Mesenchymal stem cell (in vitro differentiated cells and primary cell): Measurements from ENCODE around the gene GGACT.

Experiments used
- DNase-seq: peaks from one replicate; pipeline ENCODE4 v3.0.0-alpha.2; 2013
- H2AFZ ChIP-seq: one replicate; pipeline ENCODE4 v1.6.1; 2013; ENCODE audit warnings: low read depth, mild to moderate bottlenecking, control low read depth, inconsistent platforms, low read length, moderate library complexity
- H2AK5ac ChIP-seq: 2 replicates; pipeline ENCODE4 v1.6.1; 2013; ENCODE audit warnings: low read length, moderate library complexity, mild to moderate bottlenecking, inconsistent platforms; ENCODE audit not compliant: severe bottlenecking
- H2BK120ac ChIP-seq: one replicate; pipeline ENCODE4 v1.6.1; 2013; ENCODE audit warnings: low read depth, mild to moderate bottlenecking, inconsistent platforms, low read length, moderate library complexity
- H2BK12ac ChIP-seq, 2 experiments: one replicate each; pipeline ENCODE4 v1.6.1; 2013; ENCODE audit warnings: inconsistent platforms in 2 of 2, low read length in 2 of 2, mild to moderate bottlenecking in 2 of 2, moderate library complexity in 2 of 2, control low read depth in 1 of 2
- H2BK15ac ChIP-seq: one replicate; pipeline ENCODE4 v1.6.1; 2013; ENCODE audit warnings: mild to moderate bottlenecking, low read depth, inconsistent platforms; ENCODE audit not compliant: poor library complexity, severe bottlenecking
- H2BK5ac ChIP-seq: 2 replicates; pipeline ENCODE4 v1.6.1; 2013; ENCODE audit warnings: low read depth, mild to moderate bottlenecking, low read length, control low read depth, inconsistent platforms; ENCODE audit not compliant: poor library complexity, severe bottlenecking
- H3K14ac ChIP-seq, 2 experiments: one replicate each; pipeline ENCODE4 v1.6.1; 2013; ENCODE audit warnings: inconsistent platforms in 2 of 2, low read length in 2 of 2, control low read depth in 1 of 2, mild to moderate bottlenecking in 1 of 2, moderate library complexity in 1 of 2
- H3K18ac ChIP-seq, 2 experiments: one replicate each; pipeline ENCODE4 v1.6.1; 2013; ENCODE audit warnings: inconsistent platforms in 2 of 2, low read length in 2 of 2, control low read depth in 1 of 2, low read depth in 1 of 2, mild to moderate bottlenecking in 1 of 2
- H3K23ac ChIP-seq, 2 experiments: one replicate each; pipeline ENCODE4 v1.6.1; 2013; ENCODE audit warnings: inconsistent platforms in 2 of 2, low read length in 2 of 2, mild to moderate bottlenecking in 2 of 2, moderate library complexity in 2 of 2, control low read depth in 1 of 2
- H3K27ac ChIP-seq: 2 replicates; pipeline ENCODE4 v1.5.1; 2013; ENCODE audit warnings: mild to moderate bottlenecking, moderate library complexity, low read length, control low read depth, inconsistent platforms; ENCODE audit not compliant: poor library complexity, severe bottlenecking
- H3K27me3 ChIP-seq, 2 experiments: 2 replicates each; pipeline versions ENCODE4 v1.6.1 to v1.7.0; 2013; ENCODE audit warnings: low read length in 2 of 2, mild to moderate bottlenecking in 2 of 2, moderate library complexity in 2 of 2, control low read depth in 1 of 2, inconsistent platforms in 1 of 2; ENCODE audit not compliant: control insufficient read depth in 1 of 2, insufficient read depth in 1 of 2
- H3K36me3 ChIP-seq, 2 experiments: 2 replicates each; pipeline versions ENCODE4 v1.6.1 to v1.7.0; 2013; ENCODE audit warnings: low read length in 2 of 2, control low read depth in 1 of 2, inconsistent platforms in 1 of 2, low read depth in 1 of 2, mild to moderate bottlenecking in 1 of 2; ENCODE audit not compliant: insufficient read depth in 2 of 2, control insufficient read depth in 1 of 2
- H3K4ac ChIP-seq, 2 experiments: one replicate each; pipeline ENCODE4 v1.6.1; 2013; ENCODE audit warnings: inconsistent platforms in 2 of 2, low read length in 2 of 2, mild to moderate bottlenecking in 2 of 2, moderate library complexity in 2 of 2, control low read depth in 1 of 2, low read depth in 1 of 2
- H3K4me1 ChIP-seq: 2 replicates; pipeline ENCODE4 v1.6.1; 2013; ENCODE audit warnings: low read depth, low read length, control low read depth; ENCODE audit not compliant: control insufficient read depth, insufficient read depth
- H3K4me2 ChIP-seq: 2 replicates; pipeline ENCODE4 v1.6.1; 2013; ENCODE audit warnings: low read length, mild to moderate bottlenecking, inconsistent platforms; ENCODE audit not compliant: poor library complexity, severe bottlenecking
- H3K4me3 ChIP-seq, 2 experiments: 2 replicates each; pipeline versions ENCODE4 v1.5.1 to v1.7.0; 2013; ENCODE audit warnings: low read length in 2 of 2, mild to moderate bottlenecking in 2 of 2, control low read depth in 1 of 2, low read depth in 1 of 2; ENCODE audit not compliant: insufficient read depth in 1 of 2
- H3K79me1 ChIP-seq: replicated peaks from 2 replicates; pipeline ENCODE4 v1.6.1; 2013; ENCODE audit warnings: mild to moderate bottlenecking, control low read depth, low read length, inconsistent platforms; ENCODE audit not compliant: poor library complexity, severe bottlenecking
- H3K9ac ChIP-seq: 2 replicates; pipeline ENCODE4 v1.7.0; 2013; ENCODE audit warnings: mild to moderate bottlenecking, low read length, moderate library complexity
- H3K9me3 ChIP-seq: 2 replicates; pipeline ENCODE4 v1.7.0; 2013; ENCODE audit warnings: mild to moderate bottlenecking, low read length; ENCODE audit not compliant: control insufficient read depth
- H4K8ac ChIP-seq: one replicate; pipeline ENCODE4 v1.6.1; 2013; ENCODE audit warnings: inconsistent platforms, mild to moderate bottlenecking, low read length, moderate library complexity
- H4K91ac ChIP-seq: one replicate; pipeline ENCODE4 v1.6.1; 2013; ENCODE audit warnings: mild to moderate bottlenecking, low read length, inconsistent platforms
- whole genome bisulfite sequencing: methylation state at CpG from one replicate; pipeline ENCODE4 v1.1.7; 2013; ENCODE audit warnings: mixed read lengths; 5-methylcytosine and 5-hydroxymethylcytosine counted together

Gene GGACT

DNA sequence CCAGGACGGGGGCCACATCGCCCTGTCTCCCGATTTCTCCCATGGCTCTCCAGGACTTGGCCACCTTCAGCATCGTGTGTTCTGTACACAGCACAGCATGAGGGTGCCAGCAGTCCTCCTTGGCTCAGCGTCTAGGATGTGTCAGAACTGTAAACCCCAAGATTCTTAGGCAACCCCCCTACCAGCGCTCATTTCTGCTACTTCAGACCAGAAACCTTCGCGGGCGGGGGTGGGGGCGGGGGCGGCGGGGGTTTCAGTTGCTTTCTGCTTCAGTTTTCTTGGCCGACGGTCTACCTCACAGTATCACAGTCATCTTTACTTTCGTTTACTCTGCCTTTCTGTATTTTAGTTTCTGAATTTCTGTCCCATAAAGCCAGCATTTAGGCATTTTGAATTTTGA lies 82.4 kb downstream of the GGACT start:
- H2AK5ac ChIP-seq = no peak overlapping the region
- H3K27ac ChIP-seq = no peak overlapping the region
- no peak overlapping the region for H3K9ac ChIP-seq
- H3K27me3 ChIP-seq = no peaks in the 10 kb centered on the region
- H3K9me3 ChIP-seq = no peaks in the 10 kb centered on the region
- 90% methylated on average over 14 of the region's 15 CpGs for WGBS
- no peak overlapping the region for H2BK120ac ChIP-seq
- H4K8ac ChIP-seq = no peak overlapping the region
- no peak overlapping the region for H3K4me3 ChIP-seq
- H3K4ac ChIP-seq = no peak overlapping the region
- H2BK15ac ChIP-seq = no peak overlapping the region
- no peak overlapping the region for H2BK5ac ChIP-seq
- no peak overlapping the region for H3K23ac ChIP-seq
- H3K18ac ChIP-seq = peak overlapping the region in 1 of 2 experiments; percentile 18
- H3K36me3 ChIP-seq = peaks cover 0 to 3% of the 10 kb centered on the region in 2 experiments
- H4K91ac ChIP-seq = no peak overlapping the region
- no peak overlapping the region for H3K14ac ChIP-seq
- H3K4me1 ChIP-seq = peaks cover 8% of the 10 kb centered on the region
- H3K79me1 ChIP-seq = peaks cover 22% of the 10 kb centered on the region
- H3K4me2 ChIP-seq = no peak overlapping the region
- H2BK12ac ChIP-seq = no peak overlapping the region
- DNase-seq = no peak
- H2AFZ ChIP-seq = no peak overlapping the region

DNA sequence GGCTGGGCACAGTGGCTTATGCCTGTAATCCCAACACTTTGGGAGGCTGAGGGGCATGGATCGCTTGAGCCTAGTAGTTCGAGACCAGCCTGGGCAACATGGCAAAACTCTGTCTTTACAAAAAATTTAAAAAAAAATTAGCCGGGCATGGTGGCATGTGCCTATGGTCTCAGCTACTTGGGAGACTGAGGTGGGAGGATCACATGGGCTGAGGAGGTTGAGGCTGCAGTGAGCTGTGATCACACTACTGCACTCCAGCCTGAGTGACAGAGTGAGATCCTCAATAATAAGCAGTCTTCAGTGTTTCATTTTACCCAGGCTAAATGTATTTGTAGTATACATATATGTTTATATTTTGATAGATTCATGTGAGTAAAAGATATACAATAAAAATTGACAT lies 85.0 kb downstream of the GGACT start:
- no peak overlapping the region for H3K23ac ChIP-seq
- H2BK12ac ChIP-seq = no peak overlapping the region
- H3K9me3 ChIP-seq = no peaks in the 10 kb centered on the region
- H3K4ac ChIP-seq = no peak overlapping the region
- peaks cover 0 to 3% of the 10 kb centered on the region in 2 experiments for H3K36me3 ChIP-seq
- peaks cover 6% of the 10 kb centered on the region for H3K4me1 ChIP-seq
- H3K27me3 ChIP-seq = no peaks in the 10 kb centered on the region
- no peak overlapping the region for H2BK5ac ChIP-seq
- H3K18ac ChIP-seq = no peak overlapping the region
- H3K14ac ChIP-seq = no peak overlapping the region
- 99% methylated on average over 3 of the region's 3 CpGs for WGBS
- no peak overlapping the region for H3K4me3 ChIP-seq
- no peak overlapping the region for H3K9ac ChIP-seq
- no peak overlapping the region for H3K27ac ChIP-seq
- no peak overlapping the region for H4K8ac ChIP-seq
- no peak for DNase-seq
- H3K79me1 ChIP-seq = peaks cover 14% of the 10 kb centered on the region
- no peak overlapping the region for H3K4me2 ChIP-seq
- no peak overlapping the region for H4K91ac ChIP-seq
- no peak overlapping the region for H2BK15ac ChIP-seq
- no peak overlapping the region for H2AFZ ChIP-seq
- H2BK120ac ChIP-seq = no peak overlapping the region
- H2AK5ac ChIP-seq = no peak overlapping the region

GRCh38 chr13:100502446-100502845 lies 86.1 kb downstream of the GGACT start:
- Histone ChIP-seq H2AFZ (no peak overlapping the region), H2AK5ac (peak overlapping the region; percentile 86), H3K23ac (no peak overlapping the region), H3K18ac (no peak overlapping the region), H3K4me3 (no peak overlapping the region), H2BK120ac (no peak overlapping the region), H2BK5ac (no peak overlapping the region), H3K4ac (no peak overlapping the region), H2BK12ac (no peak overlapping the region), H4K8ac (peak overlapping the region; percentile 56), H3K27me3 (no peaks in the 10 kb centered on the region), H2BK15ac (no peak overlapping the region), H3K4me1 (peaks cover 9% of the 10 kb centered on the region), H3K79me1 (peaks cover 16% of the 10 kb centered on the region), H3K14ac (no peak overlapping the region), H3K9ac (no peak overlapping the region), H3K36me3 (peaks cover 0 to 3% of the 10 kb centered on the region in 2 experiments), H3K27ac (peak overlapping the region; percentile 25), H3K9me3 (no peaks in the 10 kb centered on the region), H3K4me2 (no peak overlapping the region), H4K91ac (no peak overlapping the region)
- no peak for DNase-seq
- WGBS = 56% methylated on average over 2 of the region's 2 CpGs

DNA sequence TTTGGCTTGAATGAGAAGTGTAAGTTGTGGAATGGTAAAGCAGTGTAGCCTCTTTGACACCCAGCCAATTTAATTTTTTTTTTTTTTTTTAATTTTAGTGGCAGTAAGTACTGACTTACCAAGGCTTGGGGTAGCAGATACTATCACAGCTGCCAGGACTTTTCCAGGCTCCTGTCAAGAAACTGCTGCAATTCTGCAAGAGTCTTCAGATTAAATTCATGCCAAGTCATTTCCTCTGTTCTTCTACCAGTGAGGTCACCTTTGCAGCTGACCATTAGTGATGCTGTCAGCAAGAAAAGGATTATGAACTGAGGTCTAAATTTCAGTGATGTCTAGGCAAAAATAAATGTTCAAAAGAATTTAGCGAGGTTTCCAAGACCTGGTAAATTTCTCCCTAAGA lies 91.2 kb downstream of the GGACT start:
- no peak overlapping the region for H3K9ac ChIP-seq
- H3K9me3 ChIP-seq = no peaks in the 10 kb centered on the region
- no peak overlapping the region for H3K4ac ChIP-seq
- H3K27ac ChIP-seq = peak overlapping the region; percentile 8
- no peaks in the 10 kb centered on the region for H3K27me3 ChIP-seq
- no peak overlapping the region for H3K18ac ChIP-seq
- no peak overlapping the region for H4K8ac ChIP-seq
- no peak overlapping the region for H2BK15ac ChIP-seq
- no peak overlapping the region for H2BK5ac ChIP-seq
- WGBS = 95% methylated on average over 1 of the region's 1 CpG
- H2AK5ac ChIP-seq = no peak overlapping the region
- H2BK12ac ChIP-seq = no peak overlapping the region
- no peak overlapping the region for H2AFZ ChIP-seq
- H3K4me1 ChIP-seq = peaks cover 7% of the 10 kb centered on the region
- peaks cover 17% of the 10 kb centered on the region for H3K79me1 ChIP-seq
- H3K4me2 ChIP-seq = no peak overlapping the region
- no peak overlapping the region for H2BK120ac ChIP-seq
- peaks cover 0 to 10% of the 10 kb centered on the region in 2 experiments for H3K36me3 ChIP-seq
- H4K91ac ChIP-seq = no peak overlapping the region
- DNase-seq = peak; percentile 43
- H3K14ac ChIP-seq = no peak overlapping the region
- H3K23ac ChIP-seq = no peak overlapping the region
- no peak overlapping the region for H3K4me3 ChIP-seq
